ENCODE measurements around the gene GATAD2A. TPM values are rescaled to one million over a fixed set of nuclear protein-coding genes. Genes with fewer than 3 reads are reported as not detected.

Gene GATAD2A
- total and polyA plus RNA-seq, 2 of the 8 experiments (the other 6 are each of a cell fraction or from before 2014, with no cell fraction given): 38.4 to 205 TPM

DNA sequence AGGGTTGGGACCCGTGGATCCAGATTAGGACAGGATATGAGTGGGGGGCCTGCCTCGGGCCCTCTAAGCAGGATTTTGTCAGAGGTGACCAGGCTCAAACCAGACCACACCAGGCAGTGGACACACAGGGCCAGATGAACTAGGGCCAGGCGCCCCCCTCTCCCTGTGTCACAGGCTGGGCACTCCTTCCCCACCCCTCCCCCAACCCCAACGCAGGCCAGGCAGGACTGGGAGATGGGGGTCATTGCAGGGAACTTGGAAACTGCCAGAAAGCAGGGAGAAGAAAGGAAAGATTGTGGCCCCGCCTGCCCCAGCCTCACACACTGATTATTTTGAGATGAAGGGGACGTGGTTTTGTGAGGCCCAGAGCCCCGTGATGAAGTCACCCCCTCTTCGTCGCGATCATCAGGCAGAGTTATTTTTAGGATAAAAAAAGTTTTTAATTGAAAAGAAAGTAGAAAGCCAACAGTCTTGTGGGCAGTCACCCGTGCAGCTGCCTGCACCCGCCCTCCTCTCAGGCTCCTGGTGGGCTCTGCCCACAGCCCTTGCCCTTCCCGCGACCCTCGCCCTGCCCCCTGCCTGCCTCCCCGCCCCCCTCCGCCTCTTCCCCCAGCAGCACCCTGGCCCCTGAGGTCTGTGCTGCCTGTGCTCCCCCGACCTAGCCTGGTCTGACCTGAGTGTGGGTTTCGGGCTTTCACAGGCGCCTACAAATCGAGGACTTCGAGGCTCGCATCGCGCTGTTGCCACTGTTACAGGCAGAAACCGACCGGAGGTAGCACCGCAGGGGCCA lies 121.3 kb downstream of the GATAD2A start:
- Histone ChIP-seq H2BK120ac (replicated peaks; ENCODE audit: low read depth, low read length) (no peak overlapping the region), H3K4me1 (replicated peaks in 1 of 4; ENCODE audit: control insufficient read depth in 3 of 4, insufficient read depth in 4 of 4, low read length in 3 of 4) (peaks cover 0 to 3% (median 3%) of the 10 kb centered on the region in 4 experiments; a peak in 3 of 7 replicates), H3K4me2 (ENCODE audit: insufficient read depth in 1 of 2, low read depth in 2 of 2, low read length in 2 of 2) (no peak overlapping the region), H2AK5ac (ENCODE audit: low read depth, low read length) (no peak overlapping the region), H3K23ac (ENCODE audit: insufficient read length) (no peak overlapping the region), H2BK20ac (ENCODE audit: low read length) (no peak overlapping the region), H2BK5ac (ENCODE audit: low read depth, low read length) (no peak overlapping the region), H3K79me2 (ENCODE audit: control insufficient read depth in 1 of 2, insufficient read depth in 2 of 2, low read length in 2 of 2) (peaks cover 0 to 20% of the 10 kb centered on the region in 2 experiments; a peak in 2 of 4 replicates), H4K5ac (ENCODE audit: insufficient read length, low read depth, low read length) (no peak overlapping the region), H3K9me3 (ENCODE audit: insufficient read depth in 2 of 2, low read depth in 1 of 2, low read length in 1 of 2) (no peaks in the 10 kb centered on the region), H4K8ac (ENCODE audit: extremely low read depth, insufficient read depth, low read length) (no peak overlapping the region), H3K23me2 (ENCODE audit: low read depth, low read length) (no peaks in the 10 kb centered on the region), H3K27ac (ENCODE audit: low read depth, low read length) (no peak overlapping the region), H3K9ac (replicated peaks in 1 of 4; ENCODE audit: extremely low read depth in 1 of 4, low read depth in 3 of 4, low read length in 3 of 4) (no peak overlapping the region), H3K36me3 (ENCODE audit: control insufficient read depth in 2 of 4, insufficient read depth in 4 of 4, low read length in 3 of 4) (peaks cover 0 to 29% (median 10%) of the 10 kb centered on the region in 4 experiments; a peak in 6 of 8 replicates), H2BK12ac (ENCODE audit: low read depth, low read length) (no peak overlapping the region), H4K91ac (replicated peaks; ENCODE audit: insufficient read length, low read length) (no peak overlapping the region), H3K4me3 (ENCODE audit: extremely low read depth in 1 of 4, insufficient read depth in 2 of 4, low read depth in 3 of 4, low read length in 4 of 4) (no peak overlapping the region), H3K14ac (ENCODE audit: insufficient read length) (no peak overlapping the region), H4K20me1 (replicated peaks in 1 of 2; ENCODE audit: control insufficient read depth in 1 of 2, insufficient read depth in 2 of 2, low read length in 2 of 2) (peaks cover 9 to 26% of the 10 kb centered on the region in 2 experiments), H3K4ac (replicated peaks; ENCODE audit: insufficient read length, low read depth, low read length) (no peak overlapping the region), H3K79me1 (ENCODE audit: low read depth, low read length) (peaks cover 12% of the 10 kb centered on the region), H3K27me3 (replicated peaks in 1 of 4; ENCODE audit: control insufficient read depth in 3 of 4, extremely low read depth in 1 of 4, insufficient read depth in 3 of 4, low read length in 3 of 4) (no peaks in the 10 kb centered on the region), H3K18ac (ENCODE audit: extremely low read depth, low read length) (no peak overlapping the region), H2BK15ac (ENCODE audit: low read length) (no peak overlapping the region), H3K56ac (replicated peaks; ENCODE audit: insufficient read length, low read depth, low read length) (no peak overlapping the region), H2AFZ (ENCODE audit: low read length) (no peak overlapping the region)
- FAIRE-seq: no peak
- POLR2A ChIA-PET (ENCODE audit: partially characterized antibody): interaction anchor here (1.6 to 1.8 kb wide), 2 partner anchors 11 to 27 kb away, joined by 6 to 9 read pairs; partner anchors contain the start of genes NDUFA13 and TSSK6
- CTCF ChIA-PET (ENCODE audit: partially characterized antibody): interaction anchor here (1.0 to 6.7 kb wide), 2 partner anchors 25 to 69 kb away, joined by 3 to 181 read pairs; no protein-coding TSS in a partner anchor
- DNase-seq (ENCODE audit: low read depth in 1 of 2, low spot score in 2 of 2): no peak
- WGBS, 2 experiments (ENCODE audit: extremely low coverage in 1 of 2, insufficient coverage in 1 of 2, insufficient read length in 1 of 2, insufficient replicate concordance in 2 of 2, low coverage in 1 of 2, low lambda C conversion rate in 2 of 2, missing lambda C conversion rate in 1 of 2): 93% methylated on average over 20 of the region's 28 CpGs; no CpG with 5 or more reads in 1 of the 2 experiments
- TF ChIP-seq POLR2AphosphoS5 (IDR thresholded peaks at IDR 0.05; ENCODE audit: low read depth, low read length): no peak
- no peak for TF ChIP-seq JUND (IDR thresholded peaks at IDR 0.05; ENCODE audit: low read length)
- no peak for TF ChIP-seq CTBP2 (IDR thresholded peaks at IDR 0.05; ENCODE audit: borderline replicate concordance, insufficient read depth, insufficient read length, low read length)
- no peak for TF ChIP-seq MAFK (IDR thresholded peaks at IDR 0.05; ENCODE audit: low read depth, low read length)
- no peak for TF ChIP-seq HDAC2 (IDR thresholded peaks at IDR 0.05; ENCODE audit: borderline replicate concordance in 1 of 2, low read depth in 2 of 2, low read length in 2 of 2)
- TF ChIP-seq TEAD4 (IDR thresholded peaks at IDR 0.05; ENCODE audit: low read depth, low read length): no peak
- no peak for TF ChIP-seq EZH2 (IDR thresholded peaks at IDR 0.05; ENCODE audit: low read depth, low read length, severe bottlenecking)
- TF ChIP-seq RBBP5 (IDR thresholded peaks at IDR 0.05; ENCODE audit: borderline replicate concordance, low read depth, low read length): no peak
- TF ChIP-seq EGR1 (IDR thresholded peaks at IDR 0.05; ENCODE audit: borderline replicate concordance, low read depth, low read length): no peak
- TF ChIP-seq TBP (IDR thresholded peaks at IDR 0.05; ENCODE audit: low read depth, low read length): no peak

Data from H1 (cell line).